ENCODE results near the gene CEP290. TPM values are rescaled to one million over a fixed set of nuclear protein-coding genes. Genes with fewer than 3 reads are reported as not detected.
A peak's percentile ranks its signal among the peaks of the same experiment; 100 is the strongest.
"Not testable (repeated sequence)": the region's sequence is repeated elsewhere in the genome, so short reads cannot be mapped to it uniquely, and the experiment has no call there.

Gene CEP290
- total and polyA plus RNA-seq, 8 donors: 10.8 to 36.4 (median 31.0) TPM

DNA sequence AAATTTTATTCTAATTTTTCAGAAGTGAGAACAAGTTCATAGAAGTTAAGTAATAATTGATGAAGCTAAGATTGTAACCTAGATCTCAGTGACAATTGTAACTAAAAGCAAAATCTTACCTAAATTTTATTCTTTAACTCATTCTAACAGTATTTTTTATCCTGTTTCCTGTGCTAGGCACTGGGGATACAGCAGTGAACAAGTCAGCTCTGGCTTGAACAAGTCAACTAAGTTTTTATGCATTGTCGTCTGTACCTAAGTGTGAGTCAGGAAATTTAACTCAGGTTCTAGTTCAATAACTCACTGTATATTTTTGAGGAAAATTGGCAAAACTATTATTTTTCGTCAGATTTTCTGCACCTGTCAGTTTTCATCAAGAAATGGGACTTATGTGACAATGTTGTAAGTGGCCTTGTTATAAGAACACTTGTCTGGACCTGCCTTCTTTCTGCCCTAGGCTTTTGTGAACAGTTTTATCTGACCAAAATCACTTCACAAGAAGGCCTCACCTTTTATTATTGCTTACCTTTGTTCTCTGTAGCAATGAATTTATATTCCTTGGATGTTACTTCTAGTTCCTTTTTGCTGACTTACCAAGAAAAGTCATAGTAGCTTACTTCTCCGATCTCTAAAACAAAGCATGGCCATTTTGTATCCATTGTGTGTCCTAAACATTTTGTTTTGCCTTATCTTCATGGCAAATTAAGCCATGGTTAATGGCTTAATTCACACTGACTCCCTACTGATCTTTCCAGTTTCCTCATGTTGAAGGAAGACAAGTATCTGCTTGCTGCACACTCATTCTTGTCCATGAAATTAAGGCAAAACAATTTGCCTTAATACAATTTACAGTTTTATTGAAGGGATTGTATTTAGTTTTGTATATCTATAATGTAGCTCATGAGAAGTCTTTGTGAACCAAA, 2.9 kb upstream of the CEP290 start:
- no peak for ATAC-seq

GRCh38 chr12:88144037-88144436, 2.1 kb upstream of the CEP290 start:
- Histone ChIP-seq H3K27ac (no peak overlapping the region), H3K27me3 (no peaks in the 10 kb centered on the region), H3K4me3 (no peak overlapping the region), H3K4me1 (peaks cover 0 to 21% of the 10 kb centered on the region in 2 donors), H3K9me3 (no peaks in the 10 kb centered on the region), H3K36me3 (no peaks in the 10 kb centered on the region)
- ATAC-seq: no peak
- intact Hi-C loops (cut with DNase I): no loop called here
- TF ChIP-seq, protein P1, sequence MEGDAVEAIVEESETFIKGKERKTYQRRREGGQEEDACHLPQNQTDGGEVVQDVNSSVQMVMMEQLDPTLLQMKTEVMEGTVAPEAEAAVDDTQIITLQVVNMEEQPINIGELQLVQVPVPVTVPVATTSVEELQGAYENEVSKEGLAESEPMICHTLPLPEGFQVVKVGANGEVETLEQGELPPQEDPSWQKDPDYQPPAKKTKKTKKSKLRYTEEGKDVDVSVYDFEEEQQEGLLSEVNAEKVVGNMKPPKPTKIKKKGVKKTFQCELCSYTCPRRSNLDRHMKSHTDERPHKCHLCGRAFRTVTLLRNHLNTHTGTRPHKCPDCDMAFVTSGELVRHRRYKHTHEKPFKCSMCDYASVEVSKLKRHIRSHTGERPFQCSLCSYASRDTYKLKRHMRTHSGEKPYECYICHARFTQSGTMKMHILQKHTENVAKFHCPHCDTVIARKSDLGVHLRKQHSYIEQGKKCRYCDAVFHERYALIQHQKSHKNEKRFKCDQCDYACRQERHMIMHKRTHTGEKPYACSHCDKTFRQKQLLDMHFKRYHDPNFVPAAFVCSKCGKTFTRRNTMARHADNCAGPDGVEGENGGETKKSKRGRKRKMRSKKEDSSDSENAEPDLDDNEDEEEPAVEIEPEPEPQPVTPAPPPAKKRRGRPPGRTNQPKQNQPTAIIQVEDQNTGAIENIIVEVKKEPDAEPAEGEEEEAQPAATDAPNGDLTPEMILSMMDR (IDR thresholded peaks at IDR 0.05): no peak
- no peak for DNase-seq

More for the DNA sequence above, 2.9 kb upstream of the CEP290 start:
- intact Hi-C loops (cut with DNase I): no loop called here
- TF ChIP-seq, protein P1 (IDR thresholded peaks at IDR 0.05): no peak
- no peaks in the 10 kb centered on the region for H3K36me3 ChIP-seq
- DNase-seq: no peak
- H3K4me3 ChIP-seq: no peak overlapping the region
- peaks cover 0 to 21% of the 10 kb centered on the region in 2 donors for H3K4me1 ChIP-seq
- H3K27me3 ChIP-seq: no peaks in the 10 kb centered on the region
- H3K9me3 ChIP-seq: no peaks in the 10 kb centered on the region
- no peak overlapping the region for H3K27ac ChIP-seq

GRCh38 chr12:88142610-88142991, 713 bp upstream of the CEP290 start:
- ATAC-seq (peak; percentile 24), DNase-seq (peak in 3 of 4 donors; percentile 4 to 81 (median 37))
- Histone ChIP-seq H3K4me1 (peaks cover 0 to 21% of the 10 kb centered on the region in 2 donors), H3K36me3 (no peaks in the 10 kb centered on the region), H3K4me3 (peak overlapping the region; percentile 57 to 88), H3K27ac (peak overlapping the region; percentile 80), H3K27me3 (no peaks in the 10 kb centered on the region), H3K9me3 (no peaks in the 10 kb centered on the region)
- TF ChIP-seq, protein P1 (IDR thresholded peaks at IDR 0.05): no peak
- intact Hi-C loops (cut with DNase I): no loop called here

DNA sequence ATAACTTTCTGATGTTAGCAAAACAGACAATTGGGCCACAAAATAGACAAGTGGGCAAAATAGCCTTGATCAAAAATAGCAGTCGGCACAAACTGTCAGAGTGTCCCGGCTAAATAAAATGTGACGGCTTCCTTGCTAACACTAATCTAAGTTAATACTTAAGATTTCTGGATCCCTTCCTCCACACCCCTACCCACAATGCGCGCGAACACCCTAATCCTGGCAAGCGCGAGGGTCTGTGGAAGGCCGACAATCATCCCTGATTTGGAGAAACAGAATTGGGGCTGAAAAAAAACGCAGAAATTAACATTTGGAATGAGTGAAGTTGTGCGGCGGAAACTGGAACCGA, 489 bp downstream of the CEP290 start:
- no peaks in the 10 kb centered on the region for H3K9me3 ChIP-seq
- H3K27me3 ChIP-seq: no peaks in the 10 kb centered on the region
- H3K4me3 ChIP-seq: peak overlapping the region; percentile 57 to 66
- peak overlapping the region; percentile 80 for H3K27ac ChIP-seq
- H3K4me1 ChIP-seq: peaks cover 0 to 21% of the 10 kb centered on the region in 2 donors
- intact Hi-C loops (cut with DNase I): no loop called here
- TF ChIP-seq, protein P1 (IDR thresholded peaks at IDR 0.05): no peak
- ATAC-seq (no peak), DNase-seq (peak in 1 of 4 donors; percentile 1)
- no peaks in the 10 kb centered on the region for H3K36me3 ChIP-seq

DNA sequence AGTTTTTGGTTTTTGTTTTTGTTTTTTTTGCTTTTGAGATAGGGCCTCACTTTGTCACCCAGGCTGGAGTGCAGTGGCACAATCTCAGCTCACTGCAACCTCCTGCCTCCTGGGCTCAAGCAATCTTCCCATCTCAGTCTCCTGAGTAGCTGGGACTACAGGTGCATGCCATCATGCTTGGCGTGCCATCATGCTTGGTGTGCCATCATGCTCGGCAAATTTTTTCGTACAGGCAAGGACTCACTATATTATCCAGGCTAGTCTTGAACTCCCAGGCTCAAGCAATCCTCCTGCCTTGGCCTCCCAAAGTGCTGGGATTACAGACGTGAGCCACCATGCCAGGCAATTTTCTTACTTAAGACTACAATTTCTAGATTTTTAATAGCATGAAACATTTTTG, 2.2 kb downstream of the CEP290 start:
- H3K36me3 ChIP-seq; H3K4me3 ChIP-seq; H3K27ac ChIP-seq; intact Hi-C loops (cut with DNase I); H3K9me3 ChIP-seq; DNase-seq; H3K27me3 ChIP-seq; ATAC-seq: not testable (repeated sequence)
- H3K4me1 ChIP-seq: peaks cover 0 to 21% of the 10 kb centered on the region in 2 donors

DNA sequence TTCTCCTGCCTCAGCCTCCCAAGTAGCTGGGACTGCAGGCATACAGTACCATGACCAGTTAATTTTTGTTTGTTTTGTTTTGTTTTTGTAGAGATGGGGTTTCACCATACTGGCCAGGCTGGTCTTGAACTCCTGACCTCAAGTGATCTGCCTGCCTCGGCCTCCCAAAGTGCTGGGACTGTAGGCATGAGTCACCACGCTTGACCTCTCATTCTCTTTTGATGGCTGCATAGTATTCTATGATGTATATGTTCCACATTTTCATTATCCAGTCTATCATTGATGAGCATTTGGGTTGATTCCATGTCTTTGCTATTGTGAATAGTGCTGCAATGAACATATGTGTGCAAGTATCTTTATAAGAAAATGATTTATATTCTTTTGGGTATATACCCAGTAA, 8.7 kb downstream of the CEP290 start:
- H3K4me1 ChIP-seq; ATAC-seq; H3K27me3 ChIP-seq; intact Hi-C loops (cut with DNase I); H3K9me3 ChIP-seq; H3K4me3 ChIP-seq; H3K27ac ChIP-seq; DNase-seq: not testable (repeated sequence)
- peaks cover 0 to 17% of the 10 kb centered on the region in 2 donors for H3K36me3 ChIP-seq

Measured in left lung (tissue), 10 donors.